CD4-positive, alpha-beta T cell (primary cell): Measurements from ENCODE around the gene OR4K13. TPM values are rescaled to one million over a fixed set of nuclear protein-coding genes. Genes with fewer than 3 reads are reported as not detected.

Source experiments
- ATAC-seq: fragments of 200-7000 bp; cut with Tn5 transposase; one replicate; pipeline ENCODE4 v1.10.0; 2022; ENCODE audit warnings: mild to moderate bottlenecking; ENCODE audit not compliant: poor library complexity
- CTCF ChIA-PET: fragments of 350-600 bp; sonication (Branson Sonifier 250); formaldehyde crosslinking; loops from one replicate; lab custom pipeline; 2021; ENCODE audit warnings: antibody characterized with exemption, inconsistent platforms; lab: Charles Lee
- POLR2A ChIA-PET: fragments of 350-600 bp; sonication (Branson Sonifier 250); formaldehyde crosslinking; loops from one replicate; lab custom pipeline; 2021; ENCODE audit warnings: antibody characterized with exemption, inconsistent platforms; lab: Charles Lee
- DNase-seq, 14 experiments: peaks; one replicate each; pipeline ENCODE4 v3.0.0-alpha.2; 2013 to 2020; ENCODE audit warnings: mixed read lengths in 2 of 14
- H3K27ac ChIP-seq, 2 donors: one replicate each; pipeline versions ENCODE4 v1.5.1 to v1.7.0; 2013; ENCODE audit warnings: low read length in 2 of 2, low read depth in 1 of 2, mild to moderate bottlenecking in 1 of 2
- H3K27me3 ChIP-seq, 2 experiments: 1 replicate in 1 of 2; 2 replicates in 1 of 2; pipeline versions ENCODE4 v1.6.1 to v1.7.0; 2013; ENCODE audit warnings: low read length in 2 of 2, control low read depth in 1 of 2, mild to moderate bottlenecking in 1 of 2, moderate library complexity in 1 of 2; ENCODE audit not compliant: insufficient read depth in 2 of 2, control insufficient read depth in 1 of 2
- H3K36me3 ChIP-seq: one replicate; pipeline ENCODE4 v1.6.1; 2013; ENCODE audit warnings: low read length, control low read depth; ENCODE audit not compliant: insufficient read depth
- H3K4me1 ChIP-seq: one replicate; pipeline ENCODE4 v1.6.1; 2013; ENCODE audit warnings: low read length, control low read depth; ENCODE audit not compliant: insufficient read depth
- H3K4me3 ChIP-seq: one replicate; pipeline ENCODE4 v1.5.1; 2013; ENCODE audit warnings: mild to moderate bottlenecking, low read length, moderate library complexity
- H3K9me3 ChIP-seq, 2 experiments: 1 replicate in 1 of 2; 2 replicates in 1 of 2; pipeline versions ENCODE4 v1.6.1 to v1.7.0; 2013; ENCODE audit warnings: low read length in 2 of 2, mild to moderate bottlenecking in 2 of 2, control low read depth in 1 of 2, moderate library complexity in 1 of 2; ENCODE audit not compliant: control insufficient read depth in 1 of 2, insufficient read depth in 1 of 2
- H3K27ac Mint-ChIP-seq: one replicate; pipeline ENCODE4 v1.8.0; 2020; ENCODE audit warnings: mixed read lengths
- H3K27me3 Mint-ChIP-seq: one replicate; pipeline ENCODE4 v1.8.0; 2021; ENCODE audit warnings: mixed read lengths
- H3K36me3 Mint-ChIP-seq: one replicate; pipeline ENCODE4 v1.8.0; 2021; ENCODE audit warnings: low read depth, mixed read lengths
- H3K4me1 Mint-ChIP-seq: one replicate; pipeline ENCODE4 v1.8.0; 2021; ENCODE audit warnings: low read depth, mixed read lengths
- H3K4me3 Mint-ChIP-seq: one replicate; pipeline ENCODE4 v1.8.0; 2020; ENCODE audit warnings: mild to moderate bottlenecking, mixed read lengths
- H3K9me3 Mint-ChIP-seq: one replicate; pipeline ENCODE4 v1.8.0; 2020; ENCODE audit warnings: mixed read lengths
- intact Hi-C, 2 experiments: fragments of 100-400 bp; cut with DNase I in 1 of 2; cut with micrococcal nuclease in 1 of 2; formaldehyde crosslinking; loops; one replicate each; pipeline versions ENCODE4 v1.15.1 to v1.9.0; 2023 to 2025; cut with DNase I, micrococcal nuclease
- polyA plus RNA-seq, 2 donors: library from polyadenylated mRNA; unstranded; fragments of 120-200 nt; gene quantifications; one replicate each; pipeline ENCODE4 v1.2.1, GENCODE V29; 2013
- total RNA-seq, 174 experiments: library from RNA in 2 of 174; stranded (reverse) in 2 of 174; gene quantifications; one replicate each; pipeline ENCODE4 v1.2.3 and lab custom pipeline; 2021 to 2026
- TF ChIP-seq, protein P1 (sequence below): fragments of 200-600 bp; IDR thresholded peaks from one replicate; pipeline ENCODE4 v1.8.0; 2022; ENCODE audit warnings: antibody characterized with exemption, mild to moderate bottlenecking

OR4K13 gene, protein sequence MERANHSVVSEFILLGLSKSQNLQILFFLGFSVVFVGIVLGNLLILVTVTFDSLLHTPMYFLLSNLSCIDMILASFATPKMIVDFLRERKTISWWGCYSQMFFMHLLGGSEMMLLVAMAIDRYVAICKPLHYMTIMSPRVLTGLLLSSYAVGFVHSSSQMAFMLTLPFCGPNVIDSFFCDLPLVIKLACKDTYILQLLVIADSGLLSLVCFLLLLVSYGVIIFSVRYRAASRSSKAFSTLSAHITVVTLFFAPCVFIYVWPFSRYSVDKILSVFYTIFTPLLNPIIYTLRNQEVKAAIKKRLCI
- not detected for total RNA-seq
- not detected for polyA plus RNA-seq (2013, experiment 1 of 2)
- polyA plus RNA-seq (2013, experiment 2 of 2), result 0.01 TPM
- total RNA-seq (lab: John Stamatoyannopoulos, UW), result 0 to 0.40 (median 0) reads per million in 172 experiments

DNA sequence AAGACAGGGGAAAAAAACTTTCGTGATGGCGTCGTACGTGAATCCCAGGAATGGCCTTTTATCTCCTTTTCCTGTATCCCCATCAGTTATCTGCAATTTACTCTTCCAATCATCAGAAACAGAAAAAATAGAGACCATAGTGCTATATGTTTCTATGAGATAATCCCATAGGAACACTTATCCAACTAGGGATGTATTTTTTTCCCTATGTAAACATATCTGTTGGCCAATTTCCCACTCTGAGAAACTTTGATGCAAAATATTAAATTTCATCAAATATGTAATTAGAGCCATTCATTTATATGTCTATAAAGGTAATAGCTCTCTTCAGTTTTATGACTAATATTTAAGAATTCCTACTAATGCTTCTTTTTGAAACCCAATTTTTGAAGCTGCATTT is at the start of gene OR4K13:
OR4K13 (minus strand) TSS at position 101 of the 400 bp plus-strand sequence. CDS start 1,280 bp downstream, outside the sequence.
- ATAC-seq (no peak), DNase-seq (no peak)
- TF ChIP-seq, protein P1, sequence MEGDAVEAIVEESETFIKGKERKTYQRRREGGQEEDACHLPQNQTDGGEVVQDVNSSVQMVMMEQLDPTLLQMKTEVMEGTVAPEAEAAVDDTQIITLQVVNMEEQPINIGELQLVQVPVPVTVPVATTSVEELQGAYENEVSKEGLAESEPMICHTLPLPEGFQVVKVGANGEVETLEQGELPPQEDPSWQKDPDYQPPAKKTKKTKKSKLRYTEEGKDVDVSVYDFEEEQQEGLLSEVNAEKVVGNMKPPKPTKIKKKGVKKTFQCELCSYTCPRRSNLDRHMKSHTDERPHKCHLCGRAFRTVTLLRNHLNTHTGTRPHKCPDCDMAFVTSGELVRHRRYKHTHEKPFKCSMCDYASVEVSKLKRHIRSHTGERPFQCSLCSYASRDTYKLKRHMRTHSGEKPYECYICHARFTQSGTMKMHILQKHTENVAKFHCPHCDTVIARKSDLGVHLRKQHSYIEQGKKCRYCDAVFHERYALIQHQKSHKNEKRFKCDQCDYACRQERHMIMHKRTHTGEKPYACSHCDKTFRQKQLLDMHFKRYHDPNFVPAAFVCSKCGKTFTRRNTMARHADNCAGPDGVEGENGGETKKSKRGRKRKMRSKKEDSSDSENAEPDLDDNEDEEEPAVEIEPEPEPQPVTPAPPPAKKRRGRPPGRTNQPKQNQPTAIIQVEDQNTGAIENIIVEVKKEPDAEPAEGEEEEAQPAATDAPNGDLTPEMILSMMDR, result no peak
- ChIA-PET CTCF (interaction anchor here (1.3 kb wide), 1 partner anchor 22 kb away, joined by 3 read pairs; no protein-coding TSS in a partner anchor), POLR2A (interaction anchor here (0.6 kb wide), 1 partner anchor 163 kb away, joined by 3 read pairs; no protein-coding TSS in a partner anchor)
- H3K4me3 Mint-ChIP-seq, result no peak within 1 kb of the TSS
- Histone ChIP-seq H3K9me3 (no peaks in the 10 kb centered on the region), H3K4me3 (no peak within 1 kb of the TSS), H3K4me1 (no peaks in the 10 kb centered on the region), H3K36me3 (no peaks in the 10 kb centered on the region), H3K27ac (no peak within 1 kb of the TSS), H3K27me3 (no peaks in the 10 kb centered on the region)
- no peak within 1 kb of the TSS for H3K27ac Mint-ChIP-seq
- intact Hi-C loops, result no loop called here
- no peaks in the 10 kb centered on the region for H3K4me1 Mint-ChIP-seq
- no peaks in the 10 kb centered on the region for H3K27me3 Mint-ChIP-seq
- peaks cover 3% of the 10 kb centered on the region for H3K9me3 Mint-ChIP-seq
- H3K36me3 Mint-ChIP-seq, result no peaks in the 10 kb centered on the region

DNA sequence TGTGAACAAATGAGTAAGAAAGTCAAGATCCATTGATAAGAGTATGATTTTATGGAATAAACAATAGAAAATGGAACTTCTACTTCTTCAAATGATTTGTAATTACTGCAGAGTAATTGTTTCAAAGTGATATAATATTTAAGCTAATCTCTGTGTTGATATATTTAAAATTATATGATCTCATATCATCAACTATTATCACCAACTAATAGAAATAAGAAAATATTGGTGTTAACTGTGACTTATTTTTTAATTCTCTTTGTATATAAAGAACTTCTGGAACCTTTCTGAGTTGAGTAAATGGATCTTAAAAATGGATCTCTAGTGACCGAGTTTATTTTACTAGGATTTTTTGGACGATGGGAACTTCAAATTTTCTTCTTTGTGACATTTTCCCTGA is 23.9 kb upstream of the OR4K13 start, which contains the start of gene OR4L1:
OR4L1 (plus strand) TSS at position 301 of the 400 bp plus-strand sequence; CDS start at position 301, 0 bp downstream.
- Histone ChIP-seq H3K27me3 (no peaks in the 10 kb centered on the region), H3K9me3 (peaks cover 0 to 3% of the 10 kb centered on the region in 2 experiments), H3K4me3 (no peak within 1 kb of the TSS), H3K27ac (no peak within 1 kb of the TSS), H3K4me1 (no peaks in the 10 kb centered on the region), H3K36me3 (no peaks in the 10 kb centered on the region)
- Mint-ChIP-seq H3K27ac (no peak within 1 kb of the TSS), H3K4me3 (no peak within 1 kb of the TSS), H3K36me3 (no peaks in the 10 kb centered on the region), H3K4me1 (peaks cover 5% of the 10 kb centered on the region), H3K27me3 (peaks cover 12% of the 10 kb centered on the region), H3K9me3 (no peaks in the 10 kb centered on the region)
- ChIA-PET POLR2A (no interaction called here), CTCF (no interaction called here)
- ATAC-seq, result no peak
- DNase-seq, result no peak
- TF ChIP-seq, protein P1, result no peak
- intact Hi-C loops, result no loop called here

DNA sequence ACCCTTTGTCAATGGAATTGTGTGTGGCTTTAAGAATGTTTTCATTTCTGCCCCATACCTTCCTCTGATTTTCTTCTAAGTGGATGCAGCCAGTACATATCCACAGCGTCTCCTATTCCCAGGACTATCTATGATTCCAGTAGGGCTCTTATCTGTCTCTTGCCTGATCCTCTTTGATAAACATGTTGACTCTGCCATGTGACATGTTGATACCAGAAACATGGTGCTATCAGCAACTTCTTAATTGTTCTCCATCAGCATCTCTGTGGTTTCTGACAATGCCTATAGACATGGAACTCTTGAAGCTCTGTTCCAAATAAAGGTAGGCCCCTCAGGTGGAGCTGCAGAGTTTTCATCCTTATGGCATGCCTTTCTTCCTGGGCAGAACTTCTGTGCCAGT is 12.4 kb upstream of the OR4K13 start:
- H3K27ac Mint-ChIP-seq, result no peak overlapping the region
- H3K36me3 ChIP-seq, result no peaks in the 10 kb centered on the region
- H3K27ac ChIP-seq, result no peak overlapping the region
- POLR2A ChIA-PET, result no interaction called here
- TF ChIP-seq, protein P1, result no peak
- CTCF ChIA-PET, result interaction anchor here (1.2 kb wide), 1 partner anchor 17 kb away, joined by 3 read pairs; no protein-coding TSS in a partner anchor
- no peaks in the 10 kb centered on the region for H3K4me1 Mint-ChIP-seq
- no peaks in the 10 kb centered on the region for H3K9me3 Mint-ChIP-seq
- intact Hi-C loops, result no loop called here
- H3K4me3 ChIP-seq, result no peak overlapping the region
- no peaks in the 10 kb centered on the region for H3K36me3 Mint-ChIP-seq
- H3K4me1 ChIP-seq, result no peaks in the 10 kb centered on the region
- DNase-seq, result no peak
- H3K27me3 Mint-ChIP-seq, result peaks cover 30% of the 10 kb centered on the region
- H3K9me3 ChIP-seq, result no peaks in the 10 kb centered on the region
- ATAC-seq, result no peak
- peaks cover 0 to 13% of the 10 kb centered on the region in 2 experiments for H3K27me3 ChIP-seq
- no peak overlapping the region for H3K4me3 Mint-ChIP-seq
